ENCODE results near the gene SERPINB12. TPM values are rescaled to one million over a fixed set of nuclear protein-coding genes. Genes with fewer than 3 reads are reported as not detected.

Gene SERPINB12
- total and polyA plus RNA-seq, 2 of the 13 experiments (the other 11 are each of a cell fraction or from before 2014, with no cell fraction given) = not detected

GRCh38 chr18:63508596-63508995 lies 33.6 kb upstream of the SERPINB12 start:
- TF ChIP-seq NFYB (CRISPR knock-in tag; IDR thresholded peaks at IDR 0.05) (no peak), DZIP1 (CRISPR knock-in tag; IDR thresholded peaks at IDR 0.05) (no peak), ZNF143 (CRISPR knock-in tag; IDR thresholded peaks at IDR 0.05) (no peak)
- DNase-seq (ENCODE audit: low spot score) = no peak
- Histone ChIP-seq H3K4me1 (ENCODE audit: insufficient read depth, low read length) (no peaks in the 10 kb centered on the region), H2AFZ (ENCODE audit: low read length) (no peak overlapping the region), H3K36me3 (replicated peaks in 1 of 2; ENCODE audit: control insufficient read depth in 1 of 2, insufficient read depth in 2 of 2, low read length in 2 of 2) (no peaks in the 10 kb centered on the region), H3K79me2 (ENCODE audit: insufficient read depth, low read length) (no peaks in the 10 kb centered on the region), H3K27ac (ENCODE audit: extremely low read length, insufficient read depth, low read length) (no peak overlapping the region), H3K27me3 (ENCODE audit: control insufficient read depth in 1 of 2, insufficient read depth in 2 of 2, low read length in 2 of 2) (no peaks in the 10 kb centered on the region; a peak in 1 of 5 replicates), H4K20me1 (ENCODE audit: insufficient read depth, low read length) (no peaks in the 10 kb centered on the region; the same call in 1 of the 2 replicates), H3K9me3 (ENCODE audit: low read length) (no peaks in the 10 kb centered on the region), H3K4me3 (replicated peaks in 1 of 3; ENCODE audit: insufficient read depth in 1 of 3, low read depth in 2 of 3, low read length in 3 of 3) (no peak overlapping the region), H3K9ac (ENCODE audit: insufficient read depth, low read depth, low read length) (no peak overlapping the region), H3K4me2 (ENCODE audit: low read depth, low read length) (no peak overlapping the region)
- BruUV-seq (replicated peaks) = no TSS peak
- FAIRE-seq = no peak
- in situ Hi-C loops (cut with HindIII; ENCODE audit: extremely low pct_ligation_motif_present, low pct_unique_long_range_greater_than_20kb) (no loop called here), intact Hi-C loops (cut with micrococcal nuclease; ENCODE audit: unreplicated experiment) (no loop called here)
- ATAC-seq = no peak
- ChIA-PET CTCF (ENCODE audit: low intra/inter-chr PET ratio, low total read pairs) (no interaction called here), POLR2A (no interaction called here)
- 0% methylated on average over 3 of the region's 3 CpGs for WGBS (ENCODE audit: low lambda C conversion rate)

GRCh38 chr18:63511285-63511684 lies 30.9 kb upstream of the SERPINB12 start:
- Histone ChIP-seq H3K9me3 (ENCODE audit: low read length) (no peaks in the 10 kb centered on the region), H3K27me3 (ENCODE audit: control insufficient read depth in 1 of 2, insufficient read depth in 2 of 2, low read length in 2 of 2) (peaks cover 0 to 11% of the 10 kb centered on the region in 2 experiments; a peak in 3 of 5 replicates), H2AFZ (ENCODE audit: low read length) (no peak overlapping the region), H3K36me3 (replicated peaks in 1 of 2; ENCODE audit: control insufficient read depth in 1 of 2, insufficient read depth in 2 of 2, low read length in 2 of 2) (no peaks in the 10 kb centered on the region), H3K4me1 (ENCODE audit: insufficient read depth, low read length) (no peaks in the 10 kb centered on the region), H3K9ac (ENCODE audit: insufficient read depth, low read depth, low read length) (no peak overlapping the region), H3K4me2 (ENCODE audit: low read depth, low read length) (no peak overlapping the region), H3K27ac (ENCODE audit: extremely low read length, insufficient read depth, low read length) (no peak overlapping the region), H4K20me1 (ENCODE audit: insufficient read depth, low read length) (no peaks in the 10 kb centered on the region; the same call in 1 of the 2 replicates), H3K79me2 (ENCODE audit: insufficient read depth, low read length) (no peaks in the 10 kb centered on the region), H3K4me3 (replicated peaks in 1 of 3; ENCODE audit: insufficient read depth in 1 of 3, low read depth in 2 of 3, low read length in 3 of 3) (no peak overlapping the region)
- ATAC-seq = peak; percentile 76
- peak; percentile 73 for FAIRE-seq
- in situ Hi-C loops (cut with HindIII; ENCODE audit: extremely low pct_ligation_motif_present, low pct_unique_long_range_greater_than_20kb) = no loop called here
- WGBS (ENCODE audit: low lambda C conversion rate) = 8% methylated on average over 6 of the region's 7 CpGs
- peak; percentile 37 for DNase-seq (ENCODE audit: low spot score)
- CTCF ChIA-PET (ENCODE audit: low intra/inter-chr PET ratio, low total read pairs) = no interaction called here
- TF ChIP-seq KDM5B (CRISPR knock-in tag; IDR thresholded peaks at IDR 0.05; ENCODE audit: borderline replicate concordance) (no peak), ZNF414 (CRISPR knock-in tag; IDR thresholded peaks at IDR 0.05) (no peak), ZBTB14 (CRISPR knock-in tag; IDR thresholded peaks at IDR 0.05) (no peak), SMAD1 (CRISPR knock-in tag; IDR thresholded peaks at IDR 0.05; ENCODE audit: borderline replicate concordance, low read depth) (no peak), STAG1 (CRISPR knock-in tag; IDR thresholded peaks at IDR 0.05) (0 out of 2 replicates have a peak, but pooled peaks have one; percentile 17), CTCF (CRISPR knock-in tag; IDR thresholded peaks at IDR 0.05) (peak; percentile 51), ZNF883 (CRISPR knock-in tag; IDR thresholded peaks at IDR 0.05; ENCODE audit: not compliant biosample characterization) (no peak)
- BruUV-seq (replicated peaks) = no TSS peak
- intact Hi-C loops (cut with micrococcal nuclease; ENCODE audit: unreplicated experiment) = no loop called here
- POLR2A ChIA-PET = no interaction called here

Measured in HepG2 (cell line).